Testis (tissue), 5 donors: ENCODE results near the gene GRIN2C. TPM values are rescaled to one million over a fixed set of nuclear protein-coding genes. Genes with fewer than 3 reads are reported as not detected.
A peak's percentile ranks its signal among the peaks of the same experiment; 100 is the strongest.
"Not testable (repeated sequence)": the region's sequence is repeated elsewhere in the genome, so short reads cannot be mapped to it uniquely, and the experiment has no call there.

Experiments used
- DNase-seq: peaks from one replicate; pipeline ENCODE4 v3.0.0-alpha.2; 2019
- H3K27ac ChIP-seq, 2 donors: fragments of 200-600 bp; sonication (generic); one replicate each; pipeline ENCODE4 v1.5.1; 2019
- H3K27me3 ChIP-seq: fragments of 200-600 bp; sonication (generic); one replicate; pipeline ENCODE4 v1.5.1; 2019
- H3K36me3 ChIP-seq: fragments of 200-600 bp; sonication (generic); one replicate; pipeline ENCODE4 v1.5.1; 2017; ENCODE audit warnings: low read depth; ENCODE audit errors: missing control alignments
- H3K4me1 ChIP-seq: fragments of 200-600 bp; sonication (generic); one replicate; pipeline ENCODE4 v1.5.1; 2019
- H3K4me3 ChIP-seq, 2 donors: fragments of 200-600 bp; sonication (generic); one replicate each; pipeline ENCODE4 v1.5.1; 2017 to 2019
- H3K9me3 ChIP-seq: fragments of 200-600 bp; sonication (generic); one replicate; pipeline ENCODE4 v1.5.1; 2017
- CTCF ChIP-seq, 3 experiments: fragments of 450-650 bp in 2 of 3; fragments of 200-600 bp in 1 of 3; sonication (generic) in 1 of 3; IDR thresholded peaks; one replicate each; pipeline ENCODE4 v1.5.1; 2016 to 2019; ENCODE audit warnings: antibody characterized with exemption in 3 of 3, mild to moderate bottlenecking in 2 of 3, moderate library complexity in 1 of 3
- POLR2A ChIP-seq: fragments of 450-650 bp; IDR thresholded peaks from one replicate; pipeline ENCODE4 v1.6.1; 2017; ENCODE audit warnings: antibody characterized with exemption, mild to moderate bottlenecking, moderate library complexity
- WGBS, 2 donors: methylation state at CpG; one replicate each; pipeline ENCODE4 v1.1.5; 2018; 5-methylcytosine and 5-hydroxymethylcytosine counted together
- intact Hi-C: fragments of 100-400 bp; cut with DNase I; formaldehyde crosslinking; loops from one replicate; pipeline ENCODE4 v1.15.1; 2023; ENCODE audit warnings: low total_unique reads
- long read RNA-seq, 2 donors: transcript quantifications; one replicate each; lab custom pipeline, GENCODE V29; 2026
- polyA plus RNA-seq: library from polyadenylated mRNA; stranded (reverse); fragments of 350-450 nt; fragmentation: Illumina TruSeq; extraction: RNeasy Lipid Tissue Mini Kit (QIAGEN cat#74804); gene quantifications from one replicate; pipeline ENCODE4 v1.2.3, GENCODE V29; 2014; ENCODE audit warnings: low read depth, low replicate concordance; ENCODE audit not compliant: insufficient read depth
- total RNA-seq, 2 donors: library from RNA; depleted of rRNA; stranded (reverse); fragments of >200 nt; gene quantifications; one replicate each; pipeline ENCODE4 v1.2.3, GENCODE V29; 2016

Gene GRIN2C
- 10 to 100 TPM; 20.1 to 20.8 TPM for total RNA-seq
- 7.7 TPM for polyA plus RNA-seq
- long read RNA-seq, donor 1: 0 reads
- long read RNA-seq, donor 2: 0 reads

- peak within 1 kb of the TSS; percentile 29 to 41 for H3K4me3 ChIP-seq
Observed at GRCh38 chr17:74859459-74860228, at the start of gene GRIN2C. GRIN2C (minus strand) TSS chr17:74859885; CDS start chr17:74855092, 4,793 bp downstream.

GRCh38 chr17:74909097-74909496 is 49.4 kb upstream of the GRIN2C start:
- H3K27ac ChIP-seq, H3K9me3 ChIP-seq, intact Hi-C loops, H3K27me3 ChIP-seq, H3K4me1 ChIP-seq, H3K36me3 ChIP-seq, H3K4me3 ChIP-seq, DNase-seq: not testable (repeated sequence)
- WGBS, 2 donors: 74 to 77% methylated on average over 4 of the region's 4 CpGs

More at GRCh38 chr17:74859459-74860228, at the start of gene GRIN2C:
- WGBS, 2 donors: 6 to 14% methylated on average over 7 to 60 of the region's 72 CpGs
- H3K27ac ChIP-seq: no peak within 1 kb of the TSS
- intact Hi-C loops: loop anchor here (5.0 kb wide), 2 partner anchors 62 to 117 kb away; no protein-coding TSS in a partner anchor
- peaks cover 12% of the 10 kb centered on the region for H3K4me1 ChIP-seq
- no peaks in the 10 kb centered on the region for H3K9me3 ChIP-seq
- H3K36me3 ChIP-seq: no peaks in the 10 kb centered on the region
- TF ChIP-seq POLR2A: no peak
- peak in 2 of 3 experiments; percentile 24 to 27 for TF ChIP-seq CTCF (IDR thresholded peaks at IDR 0.05)
- no peak for DNase-seq
- no peaks in the 10 kb centered on the region for H3K27me3 ChIP-seq

GRCh38 chr17:74907012-74907411 is 47.3 kb upstream of the GRIN2C start:
- Histone ChIP-seq H3K27ac (no peak overlapping the region), H3K27me3 (no peaks in the 10 kb centered on the region), H3K4me3 (no peak overlapping the region), H3K36me3 (no peaks in the 10 kb centered on the region), H3K9me3 (no peaks in the 10 kb centered on the region), H3K4me1 (no peaks in the 10 kb centered on the region)
- DNase-seq: no peak
- TF ChIP-seq POLR2A: no peak
- no peak for TF ChIP-seq CTCF (IDR thresholded peaks at IDR 0.05)
- WGBS, 2 donors: 94 to 97% methylated on average over 6 to 31 of the region's 34 CpGs
- intact Hi-C loops: no loop called here

GRCh38 chr17:74906214-74906793 is 46.6 kb upstream of the GRIN2C start:
- 65 to 67% methylated on average over 6 of the region's 6 CpGs for WGBS, 2 donors
- not testable (repeated sequence) for H3K36me3 ChIP-seq

GRCh38 chr17:74904687-74905409 is 45.2 kb upstream of the GRIN2C start:
- Histone ChIP-seq H3K9me3 (no peaks in the 10 kb centered on the region), H3K36me3 (no peaks in the 10 kb centered on the region), H3K27me3 (no peaks in the 10 kb centered on the region), H3K27ac (no peak overlapping the region), H3K4me1 (no peaks in the 10 kb centered on the region), H3K4me3 (no peak overlapping the region)
- no peak for TF ChIP-seq CTCF (IDR thresholded peaks at IDR 0.05)
- no peak for TF ChIP-seq POLR2A
- DNase-seq: no peak
- 81 to 82% methylated on average over 4 to 7 of the region's 7 CpGs for WGBS, 2 donors
- intact Hi-C loops: no loop called here

More at GRCh38 chr17:74906214-74906793, 46.6 kb upstream of the GRIN2C start:
- H3K27me3 ChIP-seq, intact Hi-C loops, H3K4me3 ChIP-seq, H3K27ac ChIP-seq, H3K9me3 ChIP-seq, DNase-seq, H3K4me1 ChIP-seq: not testable (repeated sequence)
